Heart left ventricle (tissue), 16 donors: ENCODE data around the gene WDR33. TPM values are rescaled to one million over a fixed set of nuclear protein-coding genes. Genes with fewer than 3 reads are reported as not detected.
A peak's percentile ranks its signal among the peaks of the same experiment; 100 is the strongest.

Experiments used
- ATAC-seq, 4 donors: fragments of 200-7000 bp; cut with Tn5 transposase; one replicate each; pipeline ENCODE4 v1.9.1; 2020 to 2022; ENCODE audit warnings: moderate library complexity in 4 of 4, mild to moderate bottlenecking in 3 of 4, moderate number of reproducible peaks in 1 of 4
- DNase-seq, 5 donors: peaks; one replicate each; pipeline ENCODE4 v3.0.0-alpha.2; 2020
- H3K27ac ChIP-seq, 12 donors: fragments of 200-600 bp; sonication (generic) in 4 of 12; one replicate each; pipeline versions ENCODE4 v1.5.0 to v1.8.0; 2016 to 2022; ENCODE audit warnings: mild to moderate bottlenecking in 2 of 12
- H3K27me3 ChIP-seq, 9 donors: fragments of 200-600 bp; sonication (generic) in 2 of 9; one replicate each; pipeline versions ENCODE4 v1.5.1 to v1.8.0; 2016 to 2022; ENCODE audit warnings: mild to moderate bottlenecking in 3 of 9
- H3K36me3 ChIP-seq, 9 donors: fragments of 200-600 bp; sonication (generic) in 2 of 9; one replicate each; pipeline versions ENCODE4 v1.5.0 to v1.8.0; 2018 to 2022; ENCODE audit warnings: mild to moderate bottlenecking in 2 of 9
- H3K4me1 ChIP-seq, 12 donors: fragments of 200-600 bp; sonication (generic) in 4 of 12; one replicate each; pipeline versions ENCODE4 v1.5.0 to v1.8.0; 2016 to 2022; ENCODE audit warnings: mild to moderate bottlenecking in 3 of 12
- H3K4me3 ChIP-seq, 12 donors: fragments of 200-600 bp; sonication (generic) in 4 of 12; one replicate each; pipeline versions ENCODE4 v1.5.0 to v1.8.0; 2017 to 2022; ENCODE audit warnings: mild to moderate bottlenecking in 9 of 12, moderate library complexity in 4 of 12
- H3K9me3 ChIP-seq, 12 donors: fragments of 200-600 bp; sonication (generic) in 4 of 12; one replicate each; pipeline versions ENCODE4 v1.5.0 to v1.8.0; 2016 to 2022; ENCODE audit warnings: mild to moderate bottlenecking in 1 of 12
- CTCF ChIP-seq, 12 donors: fragments of 200-600 bp; sonication (generic) in 4 of 12; IDR thresholded peaks; one replicate each; pipeline versions ENCODE4 v1.5.0 to v1.8.0; 2018 to 2022; ENCODE audit warnings: antibody characterized with exemption in 12 of 12, mild to moderate bottlenecking in 5 of 12
- POLR2A ChIP-seq, 2 donors: fragments of 450-650 bp; IDR thresholded peaks; one replicate each; pipeline ENCODE4 v1.6.1; 2017; ENCODE audit warnings: antibody characterized with exemption in 2 of 2, mild to moderate bottlenecking in 2 of 2, moderate library complexity in 2 of 2
- WGBS, 4 donors: extraction: QIAGEN DNeasy Blood & Tissue Kit in 2 of 4; methylation state at CpG; one replicate each; pipeline versions ENCODE4 v1.1.5 to v1.1.7; 2013 to 2018; 5-methylcytosine and 5-hydroxymethylcytosine counted together
- intact Hi-C, 10 donors: fragments of 100-400 bp; cut with DNase I; formaldehyde crosslinking; loops; one replicate each; pipeline versions ENCODE4 v1.11.1 to v1.14.2; 2022
- polyA plus RNA-seq, 2 donors: library from polyadenylated mRNA; stranded (reverse); fragments of 200-250 nt; gene quantifications; one replicate each; pipeline ENCODE4 v1.2.3, GENCODE V29; 2013
- total RNA-seq, 9 donors: library from RNA; depleted of rRNA in 2 of 9; stranded (reverse); fragments of >200 nt in 2 of 9; fragmentation: NEBNext Ultra II Directional in 3 of 9; extraction: Animal tissue kit (Norgen Biotek cat#: 25700) in 3 of 9; gene quantifications; one replicate each; pipeline versions ENCODE4 v1.1.0 to v1.2.4, GENCODE V29; 2016 to 2023
- donor health status: ischemic (EF 13 %, LVEDD 7.1; RV severe dilation, severe dysfunction).
- donor health status: healthy with polysubstance abuse.
- donor health status: DM: no; HTN: yes; CAD: no.
- donor health status: DM: no; HTN: no; CAD: no.
- donor health status: ischemic (EF 25% LVEDD 6.9; RV normal size, moderate dysfunction).
- donor health status: ischemic (EF 25% LVEDD 5.7; RV mildly dilated, moderate dysfunction).
- donor health status: healthy.
- donor health status: DM: yes; HTN: yes; CAD: no.
- donor health status: ischemic (EF 35%, LVEDD 5.7; RV mildly dilated, moderate dysfunction).
- donor health status: nonischemic (EF 11% LVEDD 7.7; RV severe dilation, severe dysfunction).
- donor health status: DM: yes; HTN: yes; CAD: no.
- donor health status: PGD.
- donor health status: ischemic (EF 29% LVEDD 5.4; RV normal size, mild dysfunction).
- donor health status: nonischemic (EF 23%, LVEDD 6.1; RV moderate dilation, normal function).

The WDR33 gene
- total and polyA plus RNA-seq, 11 donors, result 15.4 to 49.9 (median 41.1) TPM

GRCh38 chr2:127658641-127659407, 152.1 kb downstream of the WDR33 start:
- Histone ChIP-seq H3K27me3 (peaks cover 0 to 7% (median 0%) of the 10 kb centered on the region in 9 donors), H3K4me1 (peaks cover 24 to 99% (median 96%) of the 10 kb centered on the region in 12 donors), H3K36me3 (peaks cover 0 to 44% (median 28%) of the 10 kb centered on the region in 9 donors), H3K4me3 (no peak overlapping the region), H3K27ac (peak overlapping the region; percentile 76 to 98 (median 87)), H3K9me3 (no peaks in the 10 kb centered on the region)
- DNase-seq (peak; percentile 29 to 83 (median 43)), ATAC-seq (peak in 1 of 4 donors; percentile 11)
- TF ChIP-seq POLR2A (IDR thresholded peaks at IDR 0.05) (no peak), CTCF (IDR thresholded peaks at IDR 0.05) (peak in 1 of 12 donors; percentile 6)
- 56 to 61% (median 59%) methylated on average over 15 to 20 of the region's 20 CpGs for WGBS, 4 donors
- intact Hi-C loops, result loop anchor here in 2 of 10 donors (2.0 kb wide), 2 partner anchors 16 to 22 kb away; partner anchors contain the start of gene LIMS2 (in 1 of the 2)

GRCh38 chr2:127658146-127658545, 152.8 kb downstream of the WDR33 start:
- Histone ChIP-seq H3K4me1 (peaks cover 30 to 99% (median 96%) of the 10 kb centered on the region in 12 donors), H3K27ac (peak overlapping the region; percentile 76 to 98 (median 87)), H3K27me3 (peaks cover 0 to 2% (median 0%) of the 10 kb centered on the region in 9 donors), H3K36me3 (peaks cover 0 to 48% (median 34%) of the 10 kb centered on the region in 9 donors), H3K4me3 (no peak overlapping the region), H3K9me3 (no peaks in the 10 kb centered on the region)
- intact Hi-C loops, result loop anchor here in 2 of 10 donors (2.0 kb wide), 2 partner anchors 17 to 23 kb away; partner anchors contain the start of gene LIMS2 (in 1 of the 2)
- WGBS, 4 donors, result 83 to 89% (median 87%) methylated on average over 6 of the region's 6 CpGs
- ATAC-seq (no peak), DNase-seq (peak in 1 of 5 donors; percentile 7)
- TF ChIP-seq POLR2A (IDR thresholded peaks at IDR 0.05), result no peak
- no peak for TF ChIP-seq CTCF (IDR thresholded peaks at IDR 0.05)

GRCh38 chr2:127657232-127657595, 153.8 kb downstream of the WDR33 start:
- H3K27ac ChIP-seq, result peak overlapping the region; percentile 47 to 98 (median 86)
- H3K4me3 ChIP-seq, result no peak overlapping the region
- no peaks in the 10 kb centered on the region for H3K9me3 ChIP-seq
- ATAC-seq (no peak), DNase-seq (peak in 4 of 5 donors; percentile 10 to 55 (median 24))
- TF ChIP-seq POLR2A (IDR thresholded peaks at IDR 0.05) (no peak), CTCF (IDR thresholded peaks at IDR 0.05) (no peak)
- intact Hi-C loops, result no loop called here
- H3K27me3 ChIP-seq, result no peaks in the 10 kb centered on the region
- H3K4me1 ChIP-seq, result peaks cover 39 to 100% (median 97%) of the 10 kb centered on the region in 12 donors
- H3K36me3 ChIP-seq, result peaks cover 0 to 54% (median 38%) of the 10 kb centered on the region in 9 donors
- WGBS, 4 donors, result 88 to 100% (median 90%) methylated on average over 7 to 17 of the region's 17 CpGs

- H3K4me3 ChIP-seq, result no peak overlapping the region
- peak overlapping the region; percentile 47 to 98 (median 84) for H3K27ac ChIP-seq
- ATAC-seq (no peak), DNase-seq (peak in 4 of 5 donors; percentile 10 to 49 (median 44))
- peaks cover 0 to 54% (median 39%) of the 10 kb centered on the region in 9 donors for H3K36me3 ChIP-seq
- H3K27me3 ChIP-seq, result no peaks in the 10 kb centered on the region
- intact Hi-C loops, result no loop called here
- 59 to 73% (median 68%) methylated on average over 14 to 15 of the region's 15 CpGs for WGBS, 4 donors
- no peak for TF ChIP-seq CTCF (IDR thresholded peaks at IDR 0.05)
- no peak for TF ChIP-seq POLR2A (IDR thresholded peaks at IDR 0.05)
- H3K4me1 ChIP-seq, result peaks cover 37 to 100% (median 97%) of the 10 kb centered on the region in 12 donors
- no peaks in the 10 kb centered on the region for H3K9me3 ChIP-seq
Measured at GRCh38 chr2:127656569-127657231, 154.3 kb downstream of the WDR33 start.
